Osteocyte (in vitro differentiated cells): ENCODE data around the gene ZDHHC9. TPM values are rescaled to one million over a fixed set of nuclear protein-coding genes. Genes with fewer than 3 reads are reported as not detected.

Source experiments
- DNase-seq: peaks from one replicate; pipeline ENCODE4 v3.0.0; 2021; ENCODE audit warnings: mixed read lengths; ENCODE audit not compliant: unreplicated experiment; ENCODE audit errors: extremely low spot score
- H3K27ac Mint-ChIP-seq: one replicate; pipeline ENCODE4 v1.8.0; 2021; ENCODE audit warnings: mild to moderate bottlenecking, mixed read lengths; ENCODE audit not compliant: unreplicated experiment
- H3K27me3 Mint-ChIP-seq: one replicate; pipeline ENCODE4 v1.8.0; 2021; ENCODE audit warnings: mixed read lengths; ENCODE audit not compliant: unreplicated experiment
- H3K36me3 Mint-ChIP-seq: one replicate; pipeline ENCODE4 v1.8.0; 2021; ENCODE audit warnings: mixed read lengths; ENCODE audit not compliant: unreplicated experiment
- H3K4me1 Mint-ChIP-seq: one replicate; pipeline ENCODE4 v1.8.0; 2021; ENCODE audit warnings: mixed read lengths; ENCODE audit not compliant: unreplicated experiment
- H3K4me3 Mint-ChIP-seq: one replicate; pipeline ENCODE4 v1.8.0; 2021; ENCODE audit warnings: mild to moderate bottlenecking, moderate library complexity, mixed read lengths; ENCODE audit not compliant: unreplicated experiment
- H3K9me3 Mint-ChIP-seq: one replicate; pipeline ENCODE4 v1.8.0; 2021; ENCODE audit warnings: mixed read lengths; ENCODE audit not compliant: unreplicated experiment
- total RNA-seq: library from RNA; stranded (reverse); gene quantifications from 2 replicates; pipeline ENCODE4 v1.2.1, GENCODE V29; 2021
- TF ChIP-seq, protein P1 (sequence below): fragments of 200-600 bp; sonication (generic); IDR thresholded peaks from 2 replicates; pipeline ENCODE4 v1.5.0; 2021; ENCODE audit warnings: antibody characterized with exemption, mild to moderate bottlenecking, moderate library complexity

The ZDHHC9 gene
- total RNA-seq, 1 donor from 2014 or later: 32.2 TPM

- Mint-ChIP-seq H3K36me3 (no peaks in the 10 kb centered on the region), H3K27ac (no peak overlapping the region), H3K9me3 (no peaks in the 10 kb centered on the region), H3K4me3 (no peak overlapping the region), H3K4me1 (no peaks in the 10 kb centered on the region), H3K27me3 (no peaks in the 10 kb centered on the region)
- no peak for DNase-seq
- TF ChIP-seq, protein P1, sequence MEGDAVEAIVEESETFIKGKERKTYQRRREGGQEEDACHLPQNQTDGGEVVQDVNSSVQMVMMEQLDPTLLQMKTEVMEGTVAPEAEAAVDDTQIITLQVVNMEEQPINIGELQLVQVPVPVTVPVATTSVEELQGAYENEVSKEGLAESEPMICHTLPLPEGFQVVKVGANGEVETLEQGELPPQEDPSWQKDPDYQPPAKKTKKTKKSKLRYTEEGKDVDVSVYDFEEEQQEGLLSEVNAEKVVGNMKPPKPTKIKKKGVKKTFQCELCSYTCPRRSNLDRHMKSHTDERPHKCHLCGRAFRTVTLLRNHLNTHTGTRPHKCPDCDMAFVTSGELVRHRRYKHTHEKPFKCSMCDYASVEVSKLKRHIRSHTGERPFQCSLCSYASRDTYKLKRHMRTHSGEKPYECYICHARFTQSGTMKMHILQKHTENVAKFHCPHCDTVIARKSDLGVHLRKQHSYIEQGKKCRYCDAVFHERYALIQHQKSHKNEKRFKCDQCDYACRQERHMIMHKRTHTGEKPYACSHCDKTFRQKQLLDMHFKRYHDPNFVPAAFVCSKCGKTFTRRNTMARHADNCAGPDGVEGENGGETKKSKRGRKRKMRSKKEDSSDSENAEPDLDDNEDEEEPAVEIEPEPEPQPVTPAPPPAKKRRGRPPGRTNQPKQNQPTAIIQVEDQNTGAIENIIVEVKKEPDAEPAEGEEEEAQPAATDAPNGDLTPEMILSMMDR: no peak
Observed at GRCh38 chrX:129785160-129785947, 58.3 kb downstream of the ZDHHC9 start.

DNA sequence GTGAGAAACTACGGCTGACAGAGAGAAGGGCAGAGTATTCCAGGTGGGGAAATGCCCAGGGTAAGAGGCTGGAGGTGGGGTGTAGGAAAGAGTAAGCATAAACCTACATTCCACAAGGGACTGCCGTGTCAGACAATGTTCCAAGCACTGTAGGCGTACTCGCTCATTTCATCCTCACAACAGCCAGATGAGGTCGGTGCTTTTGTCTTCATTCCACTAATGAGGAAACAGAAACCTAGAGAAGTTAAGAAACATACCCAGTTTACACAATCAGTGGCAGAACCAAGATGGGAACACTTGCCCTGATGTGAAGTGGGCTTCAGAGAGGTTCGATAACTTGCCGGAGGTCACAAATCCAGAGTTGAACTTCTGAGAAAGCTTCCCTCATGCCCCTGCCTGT lies 59.3 kb downstream of the ZDHHC9 start:
- Mint-ChIP-seq H3K4me3 (no peak overlapping the region), H3K4me1 (no peaks in the 10 kb centered on the region), H3K9me3 (no peaks in the 10 kb centered on the region), H3K36me3 (no peaks in the 10 kb centered on the region), H3K27me3 (no peaks in the 10 kb centered on the region), H3K27ac (no peak overlapping the region)
- DNase-seq: no peak
- TF ChIP-seq, protein P1: no peak

DNA sequence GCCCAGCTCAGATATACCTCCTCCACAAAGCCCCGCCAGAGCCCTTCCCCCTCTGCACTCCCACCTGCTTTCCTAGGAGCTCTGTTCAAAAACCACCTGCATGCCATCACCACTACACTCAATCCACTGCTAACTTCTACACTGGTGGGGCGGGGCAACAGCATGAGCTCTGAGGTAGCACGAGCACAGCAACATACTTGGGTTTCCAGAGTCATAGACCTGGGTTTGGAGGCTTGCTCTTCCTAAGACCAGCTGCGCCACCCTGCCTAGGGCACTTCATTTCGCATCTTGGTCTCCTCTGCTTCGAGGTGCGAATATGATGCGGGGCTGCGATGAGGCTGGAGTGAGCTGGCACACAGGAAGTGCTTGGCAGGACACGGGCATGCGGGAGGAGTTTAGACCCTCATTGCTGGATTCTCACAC lies 60.4 kb downstream of the ZDHHC9 start:
- Mint-ChIP-seq H3K4me1 (no peaks in the 10 kb centered on the region), H3K27ac (no peak overlapping the region), H3K36me3 (no peaks in the 10 kb centered on the region), H3K4me3 (no peak overlapping the region), H3K27me3 (no peaks in the 10 kb centered on the region), H3K9me3 (no peaks in the 10 kb centered on the region)
- DNase-seq: no peak
- TF ChIP-seq, protein P1: no peak

- H3K36me3 Mint-ChIP-seq: no peaks in the 10 kb centered on the region
- no peak overlapping the region for H3K4me3 Mint-ChIP-seq
- DNase-seq: no peak
- no peaks in the 10 kb centered on the region for H3K9me3 Mint-ChIP-seq
- TF ChIP-seq, protein P1: no peak
- no peaks in the 10 kb centered on the region for H3K27me3 Mint-ChIP-seq
- no peaks in the 10 kb centered on the region for H3K4me1 Mint-ChIP-seq
- no peak overlapping the region for H3K27ac Mint-ChIP-seq
Observed at GRCh38 chrX:129782706-129783105, 61.0 kb downstream of the ZDHHC9 start.

- DNase-seq: no peak
- TF ChIP-seq, protein P1: no peak
- no peaks in the 10 kb centered on the region for H3K9me3 Mint-ChIP-seq
- H3K36me3 Mint-ChIP-seq: no peaks in the 10 kb centered on the region
- no peak overlapping the region for H3K27ac Mint-ChIP-seq
- no peaks in the 10 kb centered on the region for H3K4me1 Mint-ChIP-seq
- H3K4me3 Mint-ChIP-seq: no peak overlapping the region
- H3K27me3 Mint-ChIP-seq: no peaks in the 10 kb centered on the region
Observed at GRCh38 chrX:129781680-129782495, 61.8 kb downstream of the ZDHHC9 start.
